NB4 (cell line): Measurements from ENCODE around the gene ZNF101.
"Not testable (repeated sequence)": the region's sequence is repeated elsewhere in the genome, so short reads cannot be mapped to it uniquely, and the experiment has no call there.

Source experiments
- DNase-seq: peaks from one replicate; pipeline ENCODE4 v3.0.0; 2010; ENCODE audit warnings: low read depth
- H3K4me3 ChIP-seq: one replicate; pipeline ENCODE4 v1.5.1; 2011; ENCODE audit warnings: mild to moderate bottlenecking, low read depth, low read length, moderate library complexity
- CTCF ChIP-seq: IDR thresholded peaks from one replicate; pipeline ENCODE4 v1.5.1; 2012; ENCODE audit warnings: low read depth, low read length
- MYC ChIP-seq: IDR thresholded peaks from 2 replicates; pipeline ENCODE4 v1.6.1; 2011; ENCODE audit warnings: low read depth, low read length
- POLR2A ChIP-seq: IDR thresholded peaks from 2 replicates; pipeline ENCODE4 v1.6.1; 2011; ENCODE audit warnings: mild to moderate bottlenecking; ENCODE audit not compliant: insufficient read length; ENCODE audit errors: extremely low read depth
- TF ChIP-seq, protein P1 (sequence below): IDR thresholded peaks from 2 replicates; pipeline ENCODE4 v1.6.1; 2011; ENCODE audit warnings: low read depth, low read length

Gene ZNF101

DNA sequence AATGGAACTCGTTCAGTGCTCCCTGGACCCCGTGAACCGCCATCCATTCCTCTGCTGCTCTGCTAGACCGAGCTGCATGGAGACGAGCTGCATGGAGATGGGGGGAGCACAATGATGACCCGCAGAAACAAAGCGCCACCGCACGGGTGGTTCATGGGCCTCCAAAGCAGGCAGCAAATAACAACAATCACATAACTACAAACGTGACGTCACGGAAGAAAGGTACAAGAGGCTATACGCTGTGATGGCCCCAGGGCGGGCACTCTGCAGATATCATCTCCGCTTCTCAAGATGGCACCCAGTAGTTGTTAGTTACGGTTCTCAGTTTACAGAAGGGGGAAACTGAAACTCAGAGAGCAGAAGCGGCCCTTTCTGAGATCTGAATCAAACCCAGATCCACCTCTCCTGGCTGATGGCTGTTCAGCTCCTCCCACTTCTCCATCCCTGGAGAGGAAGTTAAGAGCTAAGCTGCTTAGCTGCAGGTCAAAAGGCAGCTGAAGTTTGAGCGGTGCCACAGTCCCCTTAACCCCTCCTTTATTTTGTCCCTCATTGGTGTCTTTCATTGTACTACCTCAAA, 6.9 kb upstream of the ZNF101 start:
- peak overlapping the region; percentile 93 for H3K4me3 ChIP-seq
- DNase-seq = peak; percentile 81
- TF ChIP-seq POLR2A = no peak
- no peak for TF ChIP-seq CTCF
- TF ChIP-seq, protein P1, sequence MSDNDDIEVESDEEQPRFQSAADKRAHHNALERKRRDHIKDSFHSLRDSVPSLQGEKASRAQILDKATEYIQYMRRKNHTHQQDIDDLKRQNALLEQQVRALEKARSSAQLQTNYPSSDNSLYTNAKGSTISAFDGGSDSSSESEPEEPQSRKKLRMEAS = no peak
- TF ChIP-seq MYC = no peak

DNA sequence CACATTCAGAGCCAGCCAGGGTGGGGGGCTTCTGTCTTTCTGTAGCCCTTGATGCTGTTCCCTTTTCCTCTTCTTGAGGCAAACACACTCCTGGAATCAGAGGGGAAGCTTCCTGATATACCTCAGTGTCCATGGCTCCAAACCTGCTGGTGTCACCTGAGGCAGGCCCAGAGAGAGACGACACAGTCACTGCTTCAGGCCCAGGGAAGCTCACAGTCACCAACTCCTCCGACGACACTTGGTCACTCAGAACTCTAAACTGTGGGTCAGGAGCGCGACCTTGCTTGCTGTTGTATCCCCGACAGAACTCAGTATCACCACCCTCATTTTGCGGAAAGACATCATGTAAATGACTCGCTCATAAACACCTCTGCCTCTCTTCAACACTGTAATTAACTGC, 6.3 kb upstream of the ZNF101 start:
- no peak for TF ChIP-seq MYC
- TF ChIP-seq, protein P1 = no peak
- TF ChIP-seq POLR2A = no peak
- no peak for TF ChIP-seq CTCF
- DNase-seq = no peak

DNA sequence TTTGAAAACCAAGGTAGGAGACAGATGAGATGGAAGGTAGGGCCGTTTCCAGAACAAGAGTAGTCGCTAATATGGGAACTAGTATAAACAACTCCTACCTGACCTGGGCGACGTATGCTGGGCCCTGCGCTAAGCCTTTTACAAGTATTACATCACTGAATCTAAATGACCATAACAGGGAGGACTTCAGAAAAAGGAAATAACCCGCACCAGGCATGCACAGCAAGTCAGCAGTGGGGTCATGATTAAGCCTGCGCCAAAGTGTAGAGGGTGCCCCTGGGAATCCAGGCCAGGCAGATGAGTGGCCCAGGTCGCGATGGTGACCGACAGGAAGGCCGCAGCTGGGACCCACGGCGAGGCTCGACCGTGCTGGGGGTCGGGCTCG, 5.8 kb upstream of the ZNF101 start:
- H3K4me3 ChIP-seq = peak overlapping the region; percentile 93
- DNase-seq = peak; percentile 74
- no peak for TF ChIP-seq CTCF
- TF ChIP-seq, protein P1 = no peak
- TF ChIP-seq MYC = no peak
- no peak for TF ChIP-seq POLR2A

More for the DNA sequence above, 6.3 kb upstream of the ZNF101 start:
- peak overlapping the region; percentile 93 for H3K4me3 ChIP-seq

- H3K4me3 ChIP-seq = peak within 1 kb of the TSS; percentile 93
- peak; percentile 97 for DNase-seq
- peak; percentile 82 for TF ChIP-seq MYC
- TF ChIP-seq POLR2A = peak; percentile 80
- TF ChIP-seq CTCF = peak; percentile 3
- TF ChIP-seq, protein P1 = peak; percentile 72
These were observed 5.2 kb upstream of the ZNF101 start, which contains the start of gene ATP13A1 for GRCh38 chr19:19663256-19664120. Gene ATP13A1, minus strand, starts transcription at chr19:19663676. Its CDS starts 10 bp downstream, at chr19:19663666.

GRCh38 chr19:19665420-19665948, 3.2 kb upstream of the ZNF101 start:
- not testable (repeated sequence) for DNase-seq, H3K4me3 ChIP-seq

- peak overlapping the region; percentile 86 for H3K4me3 ChIP-seq
- no peak for TF ChIP-seq MYC
- TF ChIP-seq, protein P1 = no peak
- TF ChIP-seq POLR2A = no peak
- TF ChIP-seq CTCF = no peak
- no peak for DNase-seq
These were observed 1.5 kb downstream of the ZNF101 start for GRCh38 chr19:19670070-19670551.
